Fibroblast of lung (primary cell): ENCODE results near the gene LACC1.

Experiments used
- CTCF ChIP-seq, 2 donors: IDR thresholded peaks in 1 of 2; conservative IDR thresholded peaks in 1 of 2; 1 replicate in 1 of 2; 2 replicates in 1 of 2; pipeline ENCODE4 v1.5.1; 2011 to 2012; ENCODE audit warnings: low read length in 2 of 2, control low read depth in 1 of 2, inconsistent platforms in 1 of 2, low read depth in 1 of 2, mild to moderate bottlenecking in 1 of 2
- EZH2 ChIP-seq: IDR thresholded peaks from 2 replicates; pipeline ENCODE4 v1.5.1; 2012; ENCODE audit warnings: low read length, control low read depth, mild to moderate bottlenecking; ENCODE audit errors: missing control alignments

- TF ChIP-seq CTCF (conservative IDR thresholded peaks at IDR 0.05 in 1 of 2, IDR thresholded peaks at IDR 0.05 in 1 of 2; ENCODE audit: low read depth in 1 of 2, low read length in 2 of 2) (no peak), EZH2 (no peak)
These were observed 37.1 kb downstream of the LACC1 start for GRCh38 chr13:43916828-43917227.
